K562 (cell line): ENCODE data around the gene SCAMP5. TPM values are rescaled to one million over a fixed set of nuclear protein-coding genes. Genes with fewer than 3 reads are reported as not detected.

Source experiments
- BCOR ChIP-seq: fragments of 450-650 bp; IDR thresholded peaks from 2 replicates; pipeline ENCODE4 v1.6.1; 2016
- CHD2 ChIP-seq: IDR thresholded peaks from 2 replicates; pipeline ENCODE4 v1.6.1; 2011; ENCODE audit warnings: low read depth, low read length
- CUX1 ChIP-seq: fragments of 200-800 bp; sonication (Bioruptor generic); IDR thresholded peaks from 2 replicates; pipeline ENCODE4 v1.6.1; 2016; ENCODE audit warnings: missing genetic modification characterization, missing compliant biosample characterization
- DDX20 ChIP-seq: fragments of 450-650 bp; IDR thresholded peaks from 2 replicates; pipeline ENCODE4 v1.6.1; 2016; ENCODE audit warnings: missing genetic modification characterization, low read depth, mild to moderate bottlenecking, missing compliant biosample characterization, moderate library complexity
- FOS ChIP-seq: IDR thresholded peaks from 3 replicates; pipeline ENCODE4 v1.6.1; 2011; ENCODE audit not compliant: insufficient read length; ENCODE audit errors: extremely low read depth
- HOXB6 ChIP-seq: fragments of 250-450 bp; sonication (Bioruptor Pico); IDR thresholded peaks from 2 replicates; pipeline ENCODE4 v1.5.1; 2022; ENCODE audit warnings: mild to moderate bottlenecking, borderline replicate concordance
- KLF13 ChIP-seq: fragments of 450-650 bp; IDR thresholded peaks from 2 replicates; pipeline ENCODE4 v1.6.1; 2016; ENCODE audit warnings: missing genetic modification characterization, low read depth, mild to moderate bottlenecking, missing compliant biosample characterization, moderate library complexity, borderline replicate concordance
- PML ChIP-seq: IDR thresholded peaks from 2 replicates; pipeline ENCODE4 v1.6.1; 2012; ENCODE audit warnings: low read length, inconsistent platforms
- SIRT6 ChIP-seq: IDR thresholded peaks from one replicate; pipeline ENCODE4 v1.6.1; 2012; ENCODE audit warnings: low read depth, mild to moderate bottlenecking, control low read depth, inconsistent platforms, low read length, moderate library complexity
- SMC3 ChIP-seq: conservative IDR thresholded peaks from 2 replicates; pipeline ENCODE4 v1.6.1; 2011; ENCODE audit warnings: low read depth, low read length, improper control_type of control experiment; ENCODE audit not compliant: insufficient read depth
- SNIP1 ChIP-seq: fragments of 450-650 bp; IDR thresholded peaks from 2 replicates; pipeline ENCODE4 v1.7.1; 2017; ENCODE audit warnings: low read depth, mild to moderate bottlenecking
- SP1 ChIP-seq: sonication (generic); formaldehyde crosslinking; IDR thresholded peaks from 2 replicates; pipeline ENCODE4 v1.8.1; 2022; ENCODE audit warnings: mild to moderate bottlenecking, missing genetic modification reagents
- TAF1 ChIP-seq: IDR thresholded peaks from 2 replicates; pipeline ENCODE4 v1.6.1; 2011; ENCODE audit warnings: mild to moderate bottlenecking, low read length, moderate library complexity; ENCODE audit not compliant: insufficient read depth, control insufficient read depth, severe bottlenecking; ENCODE audit errors: extremely low read depth
- TBL1XR1 ChIP-seq, 2 experiments: IDR thresholded peaks; 2 replicates each; pipeline ENCODE4 v1.6.1; 2012; ENCODE audit warnings: improper control_type of control experiment in 2 of 2, low read length in 2 of 2, mild to moderate bottlenecking in 1 of 2
- TEAD1 ChIP-seq, 2 experiments: fragments of 450-650 bp in 1 of 2; sonication (generic) in 1 of 2; formaldehyde crosslinking; IDR thresholded peaks; 2 replicates each; pipeline versions ENCODE4 v1.4.0 to v1.8.0; 2020 to 2022; ENCODE audit warnings: mild to moderate bottlenecking in 2 of 2, missing genetic modification reagents in 1 of 2
- ZBTB43 ChIP-seq: sonication (generic); formaldehyde crosslinking; IDR thresholded peaks from 2 replicates; pipeline ENCODE4 v1.8.0; 2023; ENCODE audit warnings: mild to moderate bottlenecking, missing genetic modification reagents
- ZNF239 ChIP-seq: fragments of 250-450 bp; sonication (Bioruptor Pico); IDR thresholded peaks from 2 replicates; pipeline ENCODE4 v1.4.0; 2020; ENCODE audit warnings: mild to moderate bottlenecking
- ZNF444 ChIP-seq: fragments of 250-450 bp; sonication (Bioruptor Pico); IDR thresholded peaks from 2 replicates; pipeline ENCODE4 v1.4.0; 2020; ENCODE audit warnings: mild to moderate bottlenecking, moderate library complexity
- ZNF589 ChIP-seq: fragments of 200-800 bp; sonication (Bioruptor generic); IDR thresholded peaks from 2 replicates; pipeline ENCODE4 v1.6.1; 2016; ENCODE audit warnings: low read depth, missing genetic modification characterization, missing compliant biosample characterization
- ZNF79 ChIP-seq: fragments of 250-450 bp; sonication (Bioruptor Pico); IDR thresholded peaks from 2 replicates; pipeline ENCODE4 v1.4.0; 2020; ENCODE audit warnings: low read depth, mild to moderate bottlenecking, moderate library complexity
- polyA plus RNA-seq, 8 experiments: library from polyadenylated mRNA; depleted of rRNA in 4 of 8; stranded (reverse) in 5 of 8; unstranded in 3 of 8; fragments of >200 nt; fragmentation: Nextera tagmentation in 2 of 8; fragmentation: Illumina TruSeq in 1 of 8; extraction: Ambion mirVana in 2 of 8; extraction: Trizol in 1 of 8; gene quantifications; 2 replicates each; pipeline versions ENCODE4 v1.2.1 to v1.2.3, GENCODE V29; 2011 to 2014; ENCODE audit warnings: inconsistent platforms in 1 of 8, missing spikeins in 1 of 8
- total RNA-seq, 7 experiments: library from RNA; depleted of rRNA in 6 of 7; stranded (reverse); fragments of >200 nt in 6 of 7; fragmentation: Illumina TruSeq in 2 of 7; extraction: Trizol in 2 of 7; gene quantifications; 2 replicates each; pipeline versions ENCODE4 v1.2.1 to v1.2.3, GENCODE V29; 2011 to 2021; ENCODE audit warnings: low replicate concordance in 1 of 7
- TF ChIP-seq, protein P1 (sequence below): fragments of 450-650 bp; IDR thresholded peaks from 2 replicates; pipeline ENCODE4 v1.7.1; 2018; ENCODE audit warnings: mild to moderate bottlenecking, low read depth; ENCODE audit not compliant: partially characterized antibody

SCAMP5 gene
- total and polyA plus RNA-seq, 9 of the 15 experiments (the other 6 are each of a cell fraction or from before 2014, with no cell fraction given), result 0.09 to 0.29 (median 0.19) TPM; not detected in 5

DNA sequence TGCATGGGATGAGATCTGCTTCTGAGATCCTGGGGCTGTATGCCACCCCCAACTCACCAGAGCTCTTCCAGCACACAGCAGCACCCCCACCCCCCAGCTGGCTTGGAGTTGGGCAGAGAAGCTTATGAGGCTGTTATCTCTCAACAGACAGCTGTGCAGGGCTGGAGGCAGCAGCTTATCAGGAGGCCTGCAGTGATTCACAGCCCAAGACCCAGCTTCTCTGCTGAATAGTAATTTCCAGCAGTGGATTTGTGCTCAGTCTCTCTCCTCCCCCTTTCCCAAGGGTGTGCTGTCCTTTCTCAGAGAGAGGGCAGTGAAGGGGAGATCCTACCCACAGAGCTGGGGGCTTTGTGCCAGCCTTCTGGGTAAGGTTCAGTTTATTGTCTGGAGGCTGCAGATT, 40.8 kb upstream of the SCAMP5 start (continued):
- TF ChIP-seq ZNF444 (peak; percentile 68; the same call in 1 of the 2 replicates), SP1 (CRISPR knock-in tag) (peak; percentile 63), TEAD1 (CRISPR knock-in tag; IDR thresholded peaks at IDR 0.05) (peak; percentile 30 to 88; a peak in 2 of 4 replicates), FOS (peak; percentile 23), PML (peak; percentile 98), ZNF239 (peak; percentile 57; the same call in 1 of the 2 replicates), HOXB6 (no peak), ZNF589 (peak; percentile 98), BCOR (peak; percentile 97), SIRT6 (no peak), TAF1 (peak; percentile 28), CUX1 (peak; percentile 52; the same call in 1 of the 2 replicates), TBL1XR1 (IDR thresholded peaks at IDR 0.05; ENCODE audit: low read length in 2 of 2) (peak; percentile 75 to 98; a peak in 3 of 4 replicates), SNIP1 (no peak), DDX20 (tag) (no peak), SMC3 (no peak), CHD2 (no peak), ZNF79 (no peak), ZBTB43 (CRISPR knock-in tag) (no peak), KLF13 (tag) (no peak)
- TF ChIP-seq, protein P1, sequence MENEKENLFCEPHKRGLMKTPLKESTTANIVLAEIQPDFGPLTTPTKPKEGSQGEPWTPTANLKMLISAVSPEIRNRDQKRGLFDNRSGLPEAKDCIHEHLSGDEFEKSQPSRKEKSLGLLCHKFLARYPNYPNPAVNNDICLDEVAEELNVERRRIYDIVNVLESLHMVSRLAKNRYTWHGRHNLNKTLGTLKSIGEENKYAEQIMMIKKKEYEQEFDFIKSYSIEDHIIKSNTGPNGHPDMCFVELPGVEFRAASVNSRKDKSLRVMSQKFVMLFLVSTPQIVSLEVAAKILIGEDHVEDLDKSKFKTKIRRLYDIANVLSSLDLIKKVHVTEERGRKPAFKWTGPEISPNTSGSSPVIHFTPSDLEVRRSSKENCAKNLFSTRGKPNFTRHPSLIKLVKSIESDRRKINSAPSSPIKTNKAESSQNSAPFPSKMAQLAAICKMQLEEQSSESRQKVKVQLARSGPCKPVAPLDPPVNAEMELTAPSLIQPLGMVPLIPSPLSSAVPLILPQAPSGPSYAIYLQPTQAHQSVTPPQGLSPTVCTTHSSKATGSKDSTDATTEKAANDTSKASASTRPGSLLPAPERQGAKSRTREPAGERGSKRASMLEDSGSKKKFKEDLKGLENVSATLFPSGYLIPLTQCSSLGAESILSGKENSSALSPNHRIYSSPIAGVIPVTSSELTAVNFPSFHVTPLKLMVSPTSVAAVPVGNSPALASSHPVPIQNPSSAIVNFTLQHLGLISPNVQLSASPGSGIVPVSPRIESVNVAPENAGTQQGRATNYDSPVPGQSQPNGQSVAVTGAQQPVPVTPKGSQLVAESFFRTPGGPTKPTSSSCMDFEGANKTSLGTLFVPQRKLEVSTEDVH, result peak; percentile 54
